Measurements from ENCODE around the gene HMCN2. TPM values are rescaled to one million over a fixed set of nuclear protein-coding genes. Genes with fewer than 3 reads are reported as not detected.

Gene HMCN2
- total and polyA plus RNA-seq, 4 donors, result 0.24 to 1.8 (median 0.29) TPM

DNA sequence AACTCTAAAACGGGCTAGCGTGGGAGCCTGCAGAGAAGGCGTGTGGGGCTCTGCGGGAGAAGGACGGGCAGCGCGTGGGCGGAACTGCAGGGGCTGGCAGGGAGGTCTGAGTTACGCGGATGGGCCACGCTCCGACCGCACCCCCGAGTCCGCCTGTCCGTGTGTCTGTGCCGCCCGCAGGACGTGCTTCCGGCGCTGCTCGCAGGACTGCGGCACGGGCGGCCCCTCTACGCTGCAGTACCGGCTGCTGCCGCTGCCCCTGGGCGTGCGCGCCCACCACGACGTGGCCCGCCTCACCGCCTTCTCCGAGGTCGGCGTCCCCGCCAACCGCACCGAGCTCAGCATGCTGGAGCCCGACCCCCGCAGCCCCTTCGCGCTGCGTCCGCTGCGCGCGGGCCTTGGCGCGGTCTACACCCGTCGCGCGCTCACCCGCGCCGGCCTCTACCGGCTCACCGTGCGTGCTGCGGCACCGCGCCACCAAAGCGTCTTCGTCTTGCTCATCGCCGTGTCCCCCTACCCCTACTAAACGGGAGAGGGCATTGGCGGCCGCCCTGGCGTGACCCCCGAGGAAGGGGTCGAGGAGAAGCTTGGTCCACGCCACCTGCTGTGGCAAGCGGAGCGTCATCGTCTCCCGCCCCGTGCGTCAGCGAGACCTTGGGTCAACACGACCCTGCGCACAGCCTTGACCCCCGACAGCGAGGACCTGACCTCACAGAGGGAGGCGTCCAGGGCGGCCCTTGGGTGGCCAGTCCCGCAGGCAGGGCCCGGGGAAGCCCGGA is 167.8 kb downstream of the HMCN2 start:
- Histone ChIP-seq H3K27ac (ENCODE audit: low read depth in 1 of 2, low read length in 2 of 2) (peak overlapping the region; percentile 85 to 96), H3K36me3 (ENCODE audit: control insufficient read depth in 4 of 4, insufficient read depth in 3 of 4, low read depth in 1 of 4, low read length in 3 of 4) (no peaks in the 10 kb centered on the region), H3K4me1 (ENCODE audit: control insufficient read depth in 4 of 4, insufficient read depth in 4 of 4, low read length in 3 of 4) (peaks cover 8 to 43% (median 26%) of the 10 kb centered on the region in 4 donors), H3K27me3 (ENCODE audit: control insufficient read depth in 4 of 4, insufficient read depth in 4 of 4, low read length in 3 of 4) (no peaks in the 10 kb centered on the region), H3K9me3 (ENCODE audit: control insufficient read depth in 4 of 4, low read length in 3 of 4) (no peaks in the 10 kb centered on the region), H3K4me3 (ENCODE audit: low read depth in 1 of 3, low read length in 3 of 3) (peak overlapping the region in 2 of 3 donors; percentile 55 to 57), H3K9ac (ENCODE audit: low read depth in 1 of 2, low read length in 2 of 2) (peak overlapping the region; percentile 66 to 87)
- no peak for TF ChIP-seq GABPA (IDR thresholded peaks at IDR 0.05 in 1 of 2, conservative IDR thresholded peaks at IDR 0.05 in 1 of 2)
- TF ChIP-seq SP1 (IDR thresholded peaks at IDR 0.05), result peak; percentile 92
- no peak for TF ChIP-seq TAF1 (conservative IDR thresholded peaks at IDR 0.05)
- peak; percentile 75 to 77 for TF ChIP-seq EGR1 (IDR thresholded peaks at IDR 0.05; ENCODE audit: low read depth in 2 of 2)
- TF ChIP-seq YY1 (IDR thresholded peaks at IDR 0.05), result peak; percentile 68
- TF ChIP-seq, protein P1, sequence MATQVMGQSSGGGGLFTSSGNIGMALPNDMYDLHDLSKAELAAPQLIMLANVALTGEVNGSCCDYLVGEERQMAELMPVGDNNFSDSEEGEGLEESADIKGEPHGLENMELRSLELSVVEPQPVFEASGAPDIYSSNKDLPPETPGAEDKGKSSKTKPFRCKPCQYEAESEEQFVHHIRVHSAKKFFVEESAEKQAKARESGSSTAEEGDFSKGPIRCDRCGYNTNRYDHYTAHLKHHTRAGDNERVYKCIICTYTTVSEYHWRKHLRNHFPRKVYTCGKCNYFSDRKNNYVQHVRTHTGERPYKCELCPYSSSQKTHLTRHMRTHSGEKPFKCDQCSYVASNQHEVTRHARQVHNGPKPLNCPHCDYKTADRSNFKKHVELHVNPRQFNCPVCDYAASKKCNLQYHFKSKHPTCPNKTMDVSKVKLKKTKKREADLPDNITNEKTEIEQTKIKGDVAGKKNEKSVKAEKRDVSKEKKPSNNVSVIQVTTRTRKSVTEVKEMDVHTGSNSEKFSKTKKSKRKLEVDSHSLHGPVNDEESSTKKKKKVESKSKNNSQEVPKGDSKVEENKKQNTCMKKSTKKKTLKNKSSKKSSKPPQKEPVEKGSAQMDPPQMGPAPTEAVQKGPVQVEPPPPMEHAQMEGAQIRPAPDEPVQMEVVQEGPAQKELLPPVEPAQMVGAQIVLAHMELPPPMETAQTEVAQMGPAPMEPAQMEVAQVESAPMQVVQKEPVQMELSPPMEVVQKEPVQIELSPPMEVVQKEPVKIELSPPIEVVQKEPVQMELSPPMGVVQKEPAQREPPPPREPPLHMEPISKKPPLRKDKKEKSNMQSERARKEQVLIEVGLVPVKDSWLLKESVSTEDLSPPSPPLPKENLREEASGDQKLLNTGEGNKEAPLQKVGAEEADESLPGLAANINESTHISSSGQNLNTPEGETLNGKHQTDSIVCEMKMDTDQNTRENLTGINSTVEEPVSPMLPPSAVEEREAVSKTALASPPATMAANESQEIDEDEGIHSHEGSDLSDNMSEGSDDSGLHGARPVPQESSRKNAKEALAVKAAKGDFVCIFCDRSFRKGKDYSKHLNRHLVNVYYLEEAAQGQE (IDR thresholded peaks at IDR 0.05), result no peak
- peak in 1 of 2 donors; percentile 21 for TF ChIP-seq JUND (IDR thresholded peaks at IDR 0.05)
- peak in 1 of 2 donors; percentile 46 for TF ChIP-seq RAD21 (IDR thresholded peaks at IDR 0.05)
- TF ChIP-seq, protein P2, sequence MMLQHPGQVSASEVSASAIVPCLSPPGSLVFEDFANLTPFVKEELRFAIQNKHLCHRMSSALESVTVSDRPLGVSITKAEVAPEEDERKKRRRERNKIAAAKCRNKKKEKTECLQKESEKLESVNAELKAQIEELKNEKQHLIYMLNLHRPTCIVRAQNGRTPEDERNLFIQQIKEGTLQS (IDR thresholded peaks at IDR 0.05), result no peak
- peak; percentile 81 to 82 for TF ChIP-seq HNF4A (conservative IDR thresholded peaks at IDR 0.05)
- peak; percentile 82 for TF ChIP-seq FOXA1 (IDR thresholded peaks at IDR 0.05)
- TF ChIP-seq HNF4G (IDR thresholded peaks at IDR 0.05), result no peak
- TF ChIP-seq, protein P3, sequence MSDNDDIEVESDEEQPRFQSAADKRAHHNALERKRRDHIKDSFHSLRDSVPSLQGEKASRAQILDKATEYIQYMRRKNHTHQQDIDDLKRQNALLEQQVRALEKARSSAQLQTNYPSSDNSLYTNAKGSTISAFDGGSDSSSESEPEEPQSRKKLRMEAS (IDR thresholded peaks at IDR 0.05), result no peak
- TF ChIP-seq, protein P4, sequence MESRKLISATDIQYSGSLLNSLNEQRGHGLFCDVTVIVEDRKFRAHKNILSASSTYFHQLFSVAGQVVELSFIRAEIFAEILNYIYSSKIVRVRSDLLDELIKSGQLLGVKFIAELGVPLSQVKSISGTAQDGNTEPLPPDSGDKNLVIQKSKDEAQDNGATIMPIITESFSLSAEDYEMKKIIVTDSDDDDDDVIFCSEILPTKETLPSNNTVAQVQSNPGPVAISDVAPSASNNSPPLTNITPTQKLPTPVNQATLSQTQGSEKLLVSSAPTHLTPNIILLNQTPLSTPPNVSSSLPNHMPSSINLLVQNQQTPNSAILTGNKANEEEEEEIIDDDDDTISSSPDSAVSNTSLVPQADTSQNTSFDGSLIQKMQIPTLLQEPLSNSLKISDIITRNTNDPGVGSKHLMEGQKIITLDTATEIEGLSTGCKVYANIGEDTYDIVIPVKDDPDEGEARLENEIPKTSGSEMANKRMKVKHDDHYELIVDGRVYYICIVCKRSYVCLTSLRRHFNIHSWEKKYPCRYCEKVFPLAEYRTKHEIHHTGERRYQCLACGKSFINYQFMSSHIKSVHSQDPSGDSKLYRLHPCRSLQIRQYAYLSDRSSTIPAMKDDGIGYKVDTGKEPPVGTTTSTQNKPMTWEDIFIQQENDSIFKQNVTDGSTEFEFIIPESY (IDR thresholded peaks at IDR 0.05), result no peak
- TF ChIP-seq NR2F2 (IDR thresholded peaks at IDR 0.05), result peak; percentile 93
- TF ChIP-seq FOXA2 (IDR thresholded peaks at IDR 0.05), result peak; percentile 87
- TF ChIP-seq RXRA (IDR thresholded peaks at IDR 0.05), result peak; percentile 94 to 98
- TF ChIP-seq, protein P5, sequence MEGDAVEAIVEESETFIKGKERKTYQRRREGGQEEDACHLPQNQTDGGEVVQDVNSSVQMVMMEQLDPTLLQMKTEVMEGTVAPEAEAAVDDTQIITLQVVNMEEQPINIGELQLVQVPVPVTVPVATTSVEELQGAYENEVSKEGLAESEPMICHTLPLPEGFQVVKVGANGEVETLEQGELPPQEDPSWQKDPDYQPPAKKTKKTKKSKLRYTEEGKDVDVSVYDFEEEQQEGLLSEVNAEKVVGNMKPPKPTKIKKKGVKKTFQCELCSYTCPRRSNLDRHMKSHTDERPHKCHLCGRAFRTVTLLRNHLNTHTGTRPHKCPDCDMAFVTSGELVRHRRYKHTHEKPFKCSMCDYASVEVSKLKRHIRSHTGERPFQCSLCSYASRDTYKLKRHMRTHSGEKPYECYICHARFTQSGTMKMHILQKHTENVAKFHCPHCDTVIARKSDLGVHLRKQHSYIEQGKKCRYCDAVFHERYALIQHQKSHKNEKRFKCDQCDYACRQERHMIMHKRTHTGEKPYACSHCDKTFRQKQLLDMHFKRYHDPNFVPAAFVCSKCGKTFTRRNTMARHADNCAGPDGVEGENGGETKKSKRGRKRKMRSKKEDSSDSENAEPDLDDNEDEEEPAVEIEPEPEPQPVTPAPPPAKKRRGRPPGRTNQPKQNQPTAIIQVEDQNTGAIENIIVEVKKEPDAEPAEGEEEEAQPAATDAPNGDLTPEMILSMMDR (IDR thresholded peaks at IDR 0.05; ENCODE audit: low read depth, low read length, missing input control), result peak; percentile 58
- DNase-seq (ENCODE audit: low spot score), result peak; percentile 77
- 3% methylated on average over 92 of the region's 92 CpGs for WGBS

Measured in liver (tissue), 9 donors.